Subcutaneous abdominal adipose tissue (tissue), 5 donors: ENCODE measurements around the gene GBX1.

Experiments used
- H3K27ac ChIP-seq: one replicate; pipeline ENCODE4 v1.7.0; 2013; ENCODE audit warnings: low read depth, mild to moderate bottlenecking, inconsistent platforms, low read length, moderate library complexity
- H3K27me3 ChIP-seq, 5 donors: one replicate each; pipeline ENCODE4 v1.7.0; 2013; ENCODE audit warnings: low read length in 5 of 5, inconsistent platforms in 1 of 5; ENCODE audit not compliant: control insufficient read depth in 5 of 5, insufficient read depth in 4 of 5
- H3K36me3 ChIP-seq, 5 donors: one replicate each; pipeline ENCODE4 v1.7.0; 2013; ENCODE audit warnings: low read length in 5 of 5; ENCODE audit not compliant: control insufficient read depth in 5 of 5, insufficient read depth in 5 of 5
- H3K4me1 ChIP-seq, 5 donors: one replicate each; pipeline ENCODE4 v1.7.0; 2013; ENCODE audit warnings: low read length in 5 of 5, mild to moderate bottlenecking in 3 of 5, moderate library complexity in 1 of 5; ENCODE audit not compliant: control insufficient read depth in 5 of 5, insufficient read depth in 5 of 5
- H3K4me3 ChIP-seq, 5 donors: one replicate each; pipeline ENCODE4 v1.7.0; 2013; ENCODE audit warnings: low read length in 5 of 5, low read depth in 1 of 5
- H3K9ac ChIP-seq, 5 donors: one replicate each; pipeline ENCODE4 v1.7.0; 2013; ENCODE audit warnings: low read length in 5 of 5, mild to moderate bottlenecking in 4 of 5, moderate library complexity in 3 of 5
- H3K9me3 ChIP-seq, 5 donors: one replicate each; pipeline ENCODE4 v1.7.0; 2013; ENCODE audit warnings: low read length in 5 of 5; ENCODE audit not compliant: control insufficient read depth in 5 of 5
- donor health status: healthy.
- donor health status: healthy.
- donor health status: healthy.
- donor health status: healthy.
- donor health status: healthy.

The GBX1 gene

DNA sequence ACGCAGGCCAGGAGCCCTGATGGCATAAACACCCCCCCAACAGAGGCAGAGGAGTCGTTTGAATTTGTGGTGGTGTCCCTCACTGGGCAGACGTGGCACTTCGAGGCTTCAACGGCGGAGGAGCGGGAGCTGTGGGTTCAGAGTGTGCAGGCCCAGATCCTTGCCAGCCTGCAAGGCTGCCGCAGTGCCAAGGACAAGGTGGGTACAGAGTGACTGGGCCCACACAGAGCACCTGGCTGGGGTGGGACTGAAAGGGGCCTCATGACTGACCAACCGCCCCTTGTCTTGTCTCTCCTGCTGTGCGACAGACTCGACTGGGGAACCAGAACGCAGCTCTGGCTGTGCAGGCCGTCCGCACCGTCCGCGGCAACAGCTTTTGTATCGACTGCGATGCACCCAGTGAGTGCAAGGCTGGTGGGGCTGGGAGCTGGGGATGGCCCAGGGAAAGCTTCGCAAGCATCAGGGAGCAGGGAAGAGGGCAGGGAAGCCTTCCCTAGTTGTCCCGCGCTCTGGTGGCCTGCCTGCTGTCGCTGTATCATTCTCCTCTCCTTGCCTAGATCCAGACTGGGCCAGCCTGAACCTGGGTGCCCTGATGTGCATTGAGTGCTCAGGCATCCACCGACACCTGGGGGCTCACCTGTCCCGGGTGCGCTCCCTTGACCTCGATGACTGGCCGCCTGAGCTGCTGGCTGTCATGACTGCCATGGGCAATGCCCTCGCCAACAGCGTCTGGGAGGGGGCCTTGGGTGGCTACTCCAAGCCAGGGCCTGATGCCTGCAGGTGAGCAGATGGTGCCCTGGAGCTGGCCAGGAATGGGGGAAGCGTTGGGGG, 25.4 kb downstream of the GBX1 start:
- Histone ChIP-seq H3K36me3 (peaks cover 0 to 78% (median 66%) of the 10 kb centered on the region in 5 donors), H3K9ac (no peak overlapping the region), H3K4me1 (peaks cover 1 to 16% (median 11%) of the 10 kb centered on the region in 5 donors), H3K9me3 (no peaks in the 10 kb centered on the region), H3K27me3 (no peaks in the 10 kb centered on the region), H3K4me3 (no peak overlapping the region), H3K27ac (no peak overlapping the region)

DNA sequence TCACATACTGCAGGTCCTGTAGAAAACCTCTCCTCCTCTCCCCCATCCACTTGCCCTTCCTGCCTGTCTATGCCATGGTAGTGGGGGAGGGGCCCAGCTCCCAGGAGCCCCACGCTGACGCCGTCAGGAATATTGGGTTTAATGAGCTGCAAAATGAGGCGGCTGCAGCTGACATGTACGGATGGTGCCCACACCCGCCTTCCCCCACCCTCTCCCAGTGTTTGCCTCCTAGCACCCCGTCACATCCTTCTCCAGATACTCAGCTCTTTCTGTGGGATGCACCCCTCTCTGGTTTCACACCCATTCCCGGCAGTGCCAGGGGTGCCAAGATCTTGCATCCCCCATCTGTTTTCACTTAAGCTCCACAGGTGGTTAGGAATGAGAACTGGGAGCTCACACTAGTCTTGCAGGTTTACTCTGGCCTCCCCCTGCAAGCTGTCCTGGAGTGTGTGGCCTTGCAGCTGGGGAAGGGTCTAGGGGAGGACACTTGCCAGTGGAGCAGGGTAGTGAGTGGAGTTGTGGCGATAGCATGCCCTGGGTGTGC, 26.1 kb downstream of the GBX1 start:
- peaks cover 1 to 16% (median 11%) of the 10 kb centered on the region in 5 donors for H3K4me1 ChIP-seq

GRCh38 chr7:151140826-151141225, 26.7 kb downstream of the GBX1 start:
- Histone ChIP-seq H3K27ac (no peak overlapping the region), H3K4me1 (peaks cover 1 to 16% (median 11%) of the 10 kb centered on the region in 5 donors), H3K9ac (no peak overlapping the region), H3K4me3 (no peak overlapping the region), H3K9me3 (no peaks in the 10 kb centered on the region), H3K36me3 (peaks cover 2 to 91% (median 78%) of the 10 kb centered on the region in 5 donors), H3K27me3 (no peaks in the 10 kb centered on the region)

More for the DNA sequence above, 26.1 kb downstream of the GBX1 start:
- Histone ChIP-seq H3K36me3 (peaks cover 1 to 85% (median 72%) of the 10 kb centered on the region in 5 donors), H3K4me3 (no peak overlapping the region), H3K27me3 (no peaks in the 10 kb centered on the region), H3K27ac (no peak overlapping the region), H3K9ac (no peak overlapping the region), H3K9me3 (no peaks in the 10 kb centered on the region)

DNA sequence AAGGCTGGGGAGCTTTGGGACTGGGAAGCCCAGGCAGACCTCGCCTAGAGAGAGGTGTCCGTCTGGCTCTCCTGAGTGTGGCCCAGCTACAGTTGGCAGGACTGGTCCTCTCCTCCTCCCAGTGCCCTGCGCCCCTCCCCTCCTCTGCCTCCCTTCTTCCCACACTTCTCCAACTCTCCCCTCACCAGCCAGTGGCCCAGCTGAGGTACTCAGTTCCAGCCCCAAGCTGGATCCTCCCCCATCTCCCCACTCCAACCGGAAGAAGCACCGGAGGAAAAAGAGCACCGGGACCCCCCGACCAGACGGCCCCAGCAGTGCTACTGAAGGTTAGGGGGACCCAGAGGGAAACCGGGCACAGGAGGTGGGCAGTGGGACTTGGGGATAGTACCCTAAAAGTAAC, 27.7 kb downstream of the GBX1 start:
- Histone ChIP-seq H3K4me1 (peaks cover 1 to 16% (median 11%) of the 10 kb centered on the region in 5 donors), H3K4me3 (no peak overlapping the region), H3K27ac (no peak overlapping the region), H3K27me3 (no peaks in the 10 kb centered on the region), H3K9ac (no peak overlapping the region), H3K36me3 (peaks cover 2 to 96% (median 83%) of the 10 kb centered on the region in 5 donors), H3K9me3 (no peaks in the 10 kb centered on the region)

DNA sequence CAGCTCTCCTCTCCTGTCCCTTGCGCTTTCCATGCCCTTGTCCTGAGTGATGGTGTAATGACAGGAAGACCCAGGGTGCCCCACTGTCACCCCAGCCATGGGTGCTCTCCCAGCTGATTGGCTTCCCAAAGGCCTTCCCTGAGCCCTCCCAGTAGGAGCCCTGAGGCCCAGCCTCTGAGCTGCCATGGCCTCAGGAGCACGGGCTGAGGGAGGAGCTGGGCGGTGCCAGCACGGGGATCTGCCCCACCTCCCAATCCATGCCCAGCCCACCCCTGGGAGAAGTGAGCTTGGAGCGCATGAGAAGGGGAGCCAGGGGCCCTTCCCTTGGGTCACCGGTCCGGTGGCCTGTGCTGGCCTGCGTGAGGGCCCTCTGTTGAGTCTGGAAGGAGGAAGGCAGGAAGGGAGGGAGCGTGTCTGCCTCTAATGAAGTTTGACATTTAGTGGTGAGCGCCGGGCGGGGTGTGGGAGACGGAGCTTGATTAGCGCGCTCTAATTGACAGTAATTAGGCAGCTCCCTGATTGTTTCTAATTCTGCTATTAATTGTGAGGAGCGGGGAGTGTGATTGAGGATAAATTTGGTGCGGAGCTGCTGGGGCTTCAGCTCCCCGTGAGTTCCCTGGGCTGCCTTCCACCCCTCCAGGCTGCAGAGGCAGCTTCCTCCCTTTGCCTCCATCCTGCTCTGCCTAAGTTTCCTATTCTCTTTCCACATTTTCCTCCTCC, 28.3 kb downstream of the GBX1 start:
- H3K27me3 ChIP-seq, result no peaks in the 10 kb centered on the region
- no peak overlapping the region for H3K27ac ChIP-seq
- peaks cover 1 to 16% (median 11%) of the 10 kb centered on the region in 5 donors for H3K4me1 ChIP-seq
- no peaks in the 10 kb centered on the region for H3K9me3 ChIP-seq
- H3K9ac ChIP-seq, result no peak overlapping the region
- H3K36me3 ChIP-seq, result peaks cover 2 to 98% (median 86%) of the 10 kb centered on the region in 5 donors
- H3K4me3 ChIP-seq, result no peak overlapping the region

- Histone ChIP-seq H3K9me3 (no peaks in the 10 kb centered on the region), H3K27ac (no peak overlapping the region), H3K9ac (no peak overlapping the region), H3K36me3 (peaks cover 2 to 98% (median 86%) of the 10 kb centered on the region in 5 donors), H3K4me1 (peaks cover 1 to 14% (median 10%) of the 10 kb centered on the region in 5 donors), H3K4me3 (no peak overlapping the region), H3K27me3 (no peaks in the 10 kb centered on the region)
Observed at GRCh38 chr7:151138153-151138851, 29.2 kb downstream of the GBX1 start.

- Histone ChIP-seq H3K4me3 (no peak overlapping the region), H3K9me3 (no peaks in the 10 kb centered on the region), H3K4me1 (peaks cover 0 to 9% (median 4%) of the 10 kb centered on the region in 5 donors), H3K9ac (no peak overlapping the region), H3K27ac (no peak overlapping the region), H3K36me3 (peaks cover 2 to 98% (median 85%) of the 10 kb centered on the region in 5 donors), H3K27me3 (no peaks in the 10 kb centered on the region)
Observed at GRCh38 chr7:151137791-151138152, 29.7 kb downstream of the GBX1 start.

DNA sequence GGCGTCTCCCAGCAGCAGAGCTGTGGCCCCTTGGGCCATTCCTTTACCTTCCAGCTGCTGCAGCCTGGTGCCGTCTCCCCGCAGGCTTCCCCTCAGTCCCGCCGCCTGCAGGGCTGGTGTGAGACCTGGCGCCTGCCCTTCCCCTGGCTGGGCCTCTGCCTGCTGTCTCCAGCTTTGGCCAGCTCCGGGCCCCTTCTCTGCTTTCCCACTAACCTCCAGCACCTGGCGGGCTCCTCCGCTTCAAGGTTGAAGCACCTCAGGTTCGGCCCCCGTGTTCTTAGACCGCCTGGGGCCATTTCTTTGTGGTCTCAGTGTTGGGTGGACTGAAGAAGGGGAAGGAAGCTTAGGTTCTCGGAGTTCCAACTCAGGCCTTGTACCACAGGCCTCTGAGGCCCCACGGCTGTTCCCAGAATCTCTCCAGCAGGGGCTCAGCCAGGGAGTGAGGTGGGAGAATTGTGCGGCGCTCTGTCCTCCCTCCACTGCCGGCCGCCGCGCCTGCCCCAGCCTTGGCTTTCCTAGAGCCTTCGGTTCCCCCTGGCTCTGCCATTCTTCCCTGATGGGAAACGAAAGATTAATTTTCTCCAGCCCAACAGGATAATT, 30.3 kb downstream of the GBX1 start:
- H3K27ac ChIP-seq, result no peak overlapping the region
- no peak overlapping the region for H3K9ac ChIP-seq
- peaks cover 0 to 3% (median 0%) of the 10 kb centered on the region in 5 donors for H3K4me1 ChIP-seq
- no peaks in the 10 kb centered on the region for H3K27me3 ChIP-seq
- H3K4me3 ChIP-seq, result no peak overlapping the region
- H3K9me3 ChIP-seq, result no peaks in the 10 kb centered on the region
- H3K36me3 ChIP-seq, result peaks cover 2 to 98% (median 86%) of the 10 kb centered on the region in 5 donors
